Measurements from ENCODE around the gene ATRN. TPM values are rescaled to one million over a fixed set of nuclear protein-coding genes. Genes with fewer than 3 reads are reported as not detected.

The ATRN gene
- total and polyA plus RNA-seq, 2 experiments from 2014 or later = 13.6 to 26.8 TPM

DNA sequence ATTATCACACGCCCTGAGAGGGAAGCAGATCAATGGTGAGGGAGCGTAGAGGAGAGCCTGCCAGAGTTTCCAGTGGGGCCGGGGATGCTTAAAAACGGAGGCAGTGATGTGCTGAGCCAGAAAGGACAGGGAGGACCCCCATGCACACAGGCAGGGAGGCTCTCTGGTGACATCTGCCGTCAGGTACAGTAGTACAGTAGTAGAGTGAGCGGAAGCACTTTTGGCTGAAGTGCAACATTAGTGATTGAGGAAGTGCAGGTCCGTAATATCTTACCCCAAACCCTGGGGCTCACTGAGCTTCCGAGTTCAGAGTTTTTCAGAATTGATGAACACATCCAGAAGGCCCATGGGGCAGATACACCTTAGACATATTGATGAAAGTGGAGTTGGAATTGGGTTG, 150.3 kb downstream of the ATRN start:
- no peak overlapping the region for H3K4me3 ChIP-seq
- DNase-seq (ENCODE audit: low read depth in 1 of 2, low spot score in 1 of 2) = peak in 1 of 2 donors; percentile 41
- no peaks in the 10 kb centered on the region for H3K4me1 ChIP-seq (ENCODE audit: low read depth)
- no peaks in the 10 kb centered on the region for H3K36me3 ChIP-seq
- TF ChIP-seq, protein P1, sequence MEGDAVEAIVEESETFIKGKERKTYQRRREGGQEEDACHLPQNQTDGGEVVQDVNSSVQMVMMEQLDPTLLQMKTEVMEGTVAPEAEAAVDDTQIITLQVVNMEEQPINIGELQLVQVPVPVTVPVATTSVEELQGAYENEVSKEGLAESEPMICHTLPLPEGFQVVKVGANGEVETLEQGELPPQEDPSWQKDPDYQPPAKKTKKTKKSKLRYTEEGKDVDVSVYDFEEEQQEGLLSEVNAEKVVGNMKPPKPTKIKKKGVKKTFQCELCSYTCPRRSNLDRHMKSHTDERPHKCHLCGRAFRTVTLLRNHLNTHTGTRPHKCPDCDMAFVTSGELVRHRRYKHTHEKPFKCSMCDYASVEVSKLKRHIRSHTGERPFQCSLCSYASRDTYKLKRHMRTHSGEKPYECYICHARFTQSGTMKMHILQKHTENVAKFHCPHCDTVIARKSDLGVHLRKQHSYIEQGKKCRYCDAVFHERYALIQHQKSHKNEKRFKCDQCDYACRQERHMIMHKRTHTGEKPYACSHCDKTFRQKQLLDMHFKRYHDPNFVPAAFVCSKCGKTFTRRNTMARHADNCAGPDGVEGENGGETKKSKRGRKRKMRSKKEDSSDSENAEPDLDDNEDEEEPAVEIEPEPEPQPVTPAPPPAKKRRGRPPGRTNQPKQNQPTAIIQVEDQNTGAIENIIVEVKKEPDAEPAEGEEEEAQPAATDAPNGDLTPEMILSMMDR (IDR thresholded peaks at IDR 0.05; ENCODE audit: low read depth, low read length) = no peak
- H3K27me3 ChIP-seq = no peaks in the 10 kb centered on the region
- no peak overlapping the region for H3K27ac ChIP-seq
- no peaks in the 10 kb centered on the region for H3K9me3 ChIP-seq (ENCODE audit: low read depth)

GRCh38 chr20:3622406-3622805, 151.6 kb downstream of the ATRN start:
- no peak overlapping the region for H3K4me3 ChIP-seq
- TF ChIP-seq, protein P1 (IDR thresholded peaks at IDR 0.05; ENCODE audit: low read depth, low read length) = no peak
- no peaks in the 10 kb centered on the region for H3K27me3 ChIP-seq
- no peak overlapping the region for H3K27ac ChIP-seq
- no peaks in the 10 kb centered on the region for H3K4me1 ChIP-seq (ENCODE audit: low read depth)
- no peaks in the 10 kb centered on the region for H3K9me3 ChIP-seq (ENCODE audit: low read depth)
- no peak for DNase-seq (ENCODE audit: low read depth in 1 of 2, low spot score in 1 of 2)
- no peaks in the 10 kb centered on the region for H3K36me3 ChIP-seq

DNA sequence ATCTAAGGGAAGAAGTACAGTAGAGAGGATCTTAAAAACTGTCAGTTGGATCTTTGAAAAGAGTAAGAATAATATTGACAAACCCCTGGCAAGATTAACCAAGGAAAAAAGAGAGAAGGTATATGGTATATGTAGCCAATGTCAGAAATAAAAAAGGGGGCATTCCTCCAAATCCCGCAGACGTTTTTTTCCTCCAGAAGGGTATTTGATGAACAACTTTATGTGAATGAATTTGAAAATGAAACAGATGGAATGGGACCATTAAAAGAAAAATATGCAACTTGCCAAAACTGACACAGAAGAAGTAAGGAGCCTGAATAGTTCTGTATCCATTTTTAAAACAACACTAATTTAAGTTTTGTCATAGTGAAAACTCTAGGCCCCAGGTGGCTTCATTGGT, 156.7 kb downstream of the ATRN start:
- H3K36me3 ChIP-seq = no peaks in the 10 kb centered on the region

GRCh38 chr20:3628502-3629314, 157.9 kb downstream of the ATRN start:
- H3K27ac ChIP-seq = no peak overlapping the region
- no peak for DNase-seq (ENCODE audit: low read depth in 1 of 2, low spot score in 1 of 2)
- no peaks in the 10 kb centered on the region for H3K4me1 ChIP-seq (ENCODE audit: low read depth)
- no peaks in the 10 kb centered on the region for H3K36me3 ChIP-seq
- H3K27me3 ChIP-seq = no peaks in the 10 kb centered on the region
- no peak overlapping the region for H3K4me3 ChIP-seq
- no peaks in the 10 kb centered on the region for H3K9me3 ChIP-seq (ENCODE audit: low read depth)
- TF ChIP-seq, protein P1 (IDR thresholded peaks at IDR 0.05; ENCODE audit: low read depth, low read length) = no peak

More for the DNA sequence above, 156.7 kb downstream of the ATRN start:
- Histone ChIP-seq H3K27me3 (no peaks in the 10 kb centered on the region), H3K9me3 (ENCODE audit: low read depth) (no peaks in the 10 kb centered on the region), H3K4me1 (ENCODE audit: low read depth) (no peaks in the 10 kb centered on the region), H3K4me3 (no peak overlapping the region), H3K27ac (no peak overlapping the region)
- no peak for DNase-seq (ENCODE audit: low read depth in 1 of 2, low spot score in 1 of 2)
- TF ChIP-seq, protein P1 (IDR thresholded peaks at IDR 0.05; ENCODE audit: low read depth, low read length) = no peak

DNA sequence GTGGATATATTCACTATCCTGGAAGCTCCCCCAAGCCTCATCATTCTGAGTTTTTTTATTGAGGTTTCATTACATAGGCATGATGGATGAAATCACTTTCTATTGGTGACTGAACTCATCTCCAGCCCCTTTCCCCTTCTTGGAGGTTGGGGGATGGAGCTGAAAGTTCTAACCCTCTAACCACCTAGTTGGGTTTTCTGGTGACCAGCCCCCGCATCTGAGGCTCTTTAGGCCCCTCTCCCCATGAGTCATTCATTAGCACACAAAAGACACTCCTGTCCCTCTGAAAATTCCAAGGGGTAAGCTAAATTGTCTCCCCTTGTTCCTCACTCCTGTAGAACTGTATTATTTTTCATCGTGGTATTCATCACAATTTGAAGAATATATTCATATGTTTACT, 159.1 kb downstream of the ATRN start:
- H3K9me3 ChIP-seq (ENCODE audit: low read depth) = no peaks in the 10 kb centered on the region
- no peak for DNase-seq (ENCODE audit: low read depth in 1 of 2, low spot score in 1 of 2)
- H3K27ac ChIP-seq = no peak overlapping the region
- TF ChIP-seq, protein P1 (IDR thresholded peaks at IDR 0.05; ENCODE audit: low read depth, low read length) = no peak
- no peaks in the 10 kb centered on the region for H3K36me3 ChIP-seq
- no peaks in the 10 kb centered on the region for H3K4me1 ChIP-seq (ENCODE audit: low read depth)
- no peak overlapping the region for H3K4me3 ChIP-seq
- H3K27me3 ChIP-seq = no peaks in the 10 kb centered on the region
